HUES64 (cell line): ENCODE data around the gene LTBP1.

ENCODE experiments used
- H3K27ac ChIP-seq: 2 replicates; pipeline ENCODE4 v1.7.0; 2013; ENCODE audit warnings: low read depth, low read length, inconsistent platforms
- H3K27me3 ChIP-seq: 2 replicates; pipeline ENCODE4 v1.6.1; 2013; ENCODE audit warnings: mild to moderate bottlenecking, low read length; ENCODE audit not compliant: insufficient read depth
- H3K36me3 ChIP-seq: 2 replicates; pipeline ENCODE4 v1.6.1; 2013; ENCODE audit warnings: mild to moderate bottlenecking, low read length; ENCODE audit not compliant: insufficient read depth
- H3K4me1 ChIP-seq: 2 replicates; pipeline ENCODE4 v1.6.1; 2013; ENCODE audit warnings: mild to moderate bottlenecking, low read length, moderate library complexity; ENCODE audit not compliant: insufficient read depth
- H3K4me3 ChIP-seq: 2 replicates; pipeline ENCODE4 v1.5.1; 2013; ENCODE audit warnings: mild to moderate bottlenecking, low read length, moderate library complexity
- H3K9ac ChIP-seq: 2 replicates; pipeline ENCODE4 v1.6.1; 2013; ENCODE audit warnings: mild to moderate bottlenecking, low read depth, low read length
- H3K9me3 ChIP-seq: 2 replicates; pipeline ENCODE4 v1.6.1; 2013; ENCODE audit warnings: low read depth, low read length; ENCODE audit not compliant: insufficient read depth
- WGBS: fragments of 150-250, 120-280 bp; methylation state at CpG from one replicate; pipeline ENCODE4 v1.1.7; 2013; ENCODE audit warnings: missing lambda C conversion rate; 5-methylcytosine and 5-hydroxymethylcytosine counted together

LTBP1 gene

DNA sequence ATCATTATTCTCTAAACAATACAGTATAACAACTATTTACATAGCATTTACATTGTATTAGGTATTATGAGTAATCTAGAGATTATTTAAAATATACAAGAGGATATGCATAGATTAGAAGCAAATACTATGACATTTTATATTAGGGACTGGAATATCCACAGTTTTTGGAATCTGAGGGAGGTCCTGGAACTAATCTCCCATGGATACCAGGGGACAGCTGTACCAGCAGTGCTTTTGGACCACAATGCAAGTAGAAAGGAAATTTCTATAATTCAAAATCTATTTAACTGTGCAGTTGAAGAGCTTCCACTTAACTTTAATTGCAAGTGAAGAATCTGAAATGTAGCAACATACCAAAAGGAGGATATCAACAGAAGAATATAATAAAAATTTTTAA lies 120.8 kb downstream of the LTBP1 start:
- no peak overlapping the region for H3K27ac ChIP-seq
- peaks cover 14% of the 10 kb centered on the region for H3K4me1 ChIP-seq
- H3K9ac ChIP-seq: no peak overlapping the region
- no peaks in the 10 kb centered on the region for H3K9me3 ChIP-seq
- no peak overlapping the region for H3K4me3 ChIP-seq
- no peaks in the 10 kb centered on the region for H3K36me3 ChIP-seq
- no peaks in the 10 kb centered on the region for H3K27me3 ChIP-seq

- no peak overlapping the region for H3K9ac ChIP-seq
- no peak overlapping the region for H3K4me3 ChIP-seq
- no peaks in the 10 kb centered on the region for H3K36me3 ChIP-seq
- no peaks in the 10 kb centered on the region for H3K9me3 ChIP-seq
- no peak overlapping the region for H3K27ac ChIP-seq
- peaks cover 7% of the 10 kb centered on the region for H3K4me1 ChIP-seq
- no CpG with 5 or more reads among the region's 2 CpGs for WGBS
- H3K27me3 ChIP-seq: no peaks in the 10 kb centered on the region
These were observed 121.5 kb downstream of the LTBP1 start for GRCh38 chr2:33068261-33068660.

- no peaks in the 10 kb centered on the region for H3K36me3 ChIP-seq
- no peak overlapping the region for H3K4me3 ChIP-seq
- no peaks in the 10 kb centered on the region for H3K27me3 ChIP-seq
- H3K9me3 ChIP-seq: no peaks in the 10 kb centered on the region
- 92% methylated on average over 10 of the region's 10 CpGs for WGBS
- H3K9ac ChIP-seq: no peak overlapping the region
- H3K27ac ChIP-seq: no peak overlapping the region
- H3K4me1 ChIP-seq: peaks cover 6% of the 10 kb centered on the region; the same call in 1 of the 2 replicates
These were observed 123.3 kb downstream of the LTBP1 start for GRCh38 chr2:33069894-33070651.

GRCh38 chr2:33071591-33071990 lies 124.8 kb downstream of the LTBP1 start:
- Histone ChIP-seq H3K9me3 (no peaks in the 10 kb centered on the region), H3K4me1 (0 out of 2 replicates have a peak, but pooled peaks cover 4% of the 10 kb centered on the region), H3K27me3 (no peaks in the 10 kb centered on the region), H3K27ac (no peak overlapping the region), H3K36me3 (no peaks in the 10 kb centered on the region), H3K9ac (no peak overlapping the region), H3K4me3 (no peak overlapping the region)
- 76% methylated on average over 5 of the region's 5 CpGs for WGBS

- Histone ChIP-seq H3K9me3 (no peaks in the 10 kb centered on the region), H3K27ac (no peak overlapping the region), H3K36me3 (no peaks in the 10 kb centered on the region), H3K9ac (no peak overlapping the region), H3K27me3 (no peaks in the 10 kb centered on the region), H3K4me1 (0 out of 2 replicates have a peak, but pooled peaks cover 4% of the 10 kb centered on the region), H3K4me3 (no peak overlapping the region)
- 70% methylated on average over 6 of the region's 6 CpGs for WGBS
These were observed 125.9 kb downstream of the LTBP1 start for GRCh38 chr2:33072614-33073013.

GRCh38 chr2:33073018-33073417 lies 126.3 kb downstream of the LTBP1 start:
- no peak overlapping the region for H3K4me3 ChIP-seq
- no peak overlapping the region for H3K9ac ChIP-seq
- H3K27me3 ChIP-seq: no peaks in the 10 kb centered on the region
- H3K4me1 ChIP-seq: 0 out of 2 replicates have a peak, but pooled peaks cover 4% of the 10 kb centered on the region
- no peak overlapping the region for H3K27ac ChIP-seq
- no peaks in the 10 kb centered on the region for H3K9me3 ChIP-seq
- 94% methylated on average over 4 of the region's 4 CpGs for WGBS
- H3K36me3 ChIP-seq: no peaks in the 10 kb centered on the region

DNA sequence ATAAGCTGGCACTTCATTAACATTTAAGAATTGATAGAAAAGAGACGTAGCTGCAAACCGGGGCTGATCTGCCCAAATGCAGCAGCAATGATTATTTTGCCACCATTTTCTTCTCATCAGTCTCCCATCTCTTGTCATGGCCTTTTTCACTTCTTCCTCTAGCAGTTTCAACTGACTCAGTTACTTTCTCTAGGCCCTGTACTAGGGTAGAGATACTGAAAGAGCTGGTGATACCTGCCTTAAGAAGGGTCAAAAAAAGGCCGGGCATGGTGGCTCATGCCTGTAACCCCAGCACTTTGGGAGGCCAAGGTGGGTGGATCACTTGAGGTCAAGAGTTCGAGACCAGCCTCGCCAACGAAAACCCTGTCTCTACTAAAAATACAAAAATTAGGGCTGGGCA lies 127.4 kb downstream of the LTBP1 start:
- WGBS: 96% methylated on average over 6 of the region's 6 CpGs
- no peak overlapping the region for H3K9ac ChIP-seq
- H3K27me3 ChIP-seq: no peaks in the 10 kb centered on the region
- H3K4me3 ChIP-seq: no peak overlapping the region
- no peaks in the 10 kb centered on the region for H3K9me3 ChIP-seq
- H3K4me1 ChIP-seq: 0 out of 2 replicates have a peak, but pooled peaks cover 4% of the 10 kb centered on the region
- H3K27ac ChIP-seq: no peak overlapping the region
- no peaks in the 10 kb centered on the region for H3K36me3 ChIP-seq

GRCh38 chr2:33077311-33077710 lies 130.6 kb downstream of the LTBP1 start:
- Histone ChIP-seq H3K4me1 (no peaks in the 10 kb centered on the region), H3K27ac (no peak overlapping the region), H3K27me3 (peaks cover 14% of the 10 kb centered on the region; the same call in 1 of the 2 replicates), H3K9me3 (no peaks in the 10 kb centered on the region), H3K9ac (no peak overlapping the region), H3K36me3 (no peaks in the 10 kb centered on the region), H3K4me3 (no peak overlapping the region)
- 92% methylated on average over 8 of the region's 8 CpGs for WGBS

DNA sequence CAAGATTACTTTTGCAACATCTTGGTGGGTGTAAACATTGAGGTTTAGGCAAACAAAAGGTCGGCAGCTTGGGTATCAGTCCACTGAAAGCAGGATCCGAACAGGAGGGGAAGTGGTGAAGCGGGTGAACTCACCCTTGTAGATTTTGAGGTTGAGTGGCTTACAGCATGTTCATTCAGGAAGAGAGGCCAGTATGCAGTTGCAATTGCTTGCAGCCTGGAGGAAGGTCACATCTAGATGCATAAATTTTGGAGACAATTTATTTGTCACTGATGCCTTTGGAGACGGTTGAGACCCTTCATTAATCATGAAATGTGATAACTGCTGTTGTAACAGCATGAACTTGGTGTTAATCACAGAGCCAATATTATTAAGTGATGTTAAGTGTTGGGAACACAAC lies 131.1 kb downstream of the LTBP1 start:
- WGBS: 92% methylated on average over 4 of the region's 4 CpGs
- H3K27ac ChIP-seq: no peak overlapping the region
- H3K4me1 ChIP-seq: no peaks in the 10 kb centered on the region

GRCh38 chr2:33081691-33082090 lies 134.9 kb downstream of the LTBP1 start:
- no peak overlapping the region for H3K27ac ChIP-seq
- H3K9ac ChIP-seq: no peak overlapping the region
- H3K9me3 ChIP-seq: no peaks in the 10 kb centered on the region
- no peaks in the 10 kb centered on the region for H3K36me3 ChIP-seq
- H3K4me1 ChIP-seq: peaks cover 11% of the 10 kb centered on the region; the same call in 1 of the 2 replicates
- no peak overlapping the region for H3K4me3 ChIP-seq
- WGBS: 81% methylated on average over 6 of the region's 7 CpGs
- H3K27me3 ChIP-seq: peaks cover 45% of the 10 kb centered on the region

More for the DNA sequence above, 131.1 kb downstream of the LTBP1 start:
- no peak overlapping the region for H3K9ac ChIP-seq
- no peaks in the 10 kb centered on the region for H3K36me3 ChIP-seq
- peaks cover 18% of the 10 kb centered on the region for H3K27me3 ChIP-seq
- no peak overlapping the region for H3K4me3 ChIP-seq
- H3K9me3 ChIP-seq: no peaks in the 10 kb centered on the region

DNA sequence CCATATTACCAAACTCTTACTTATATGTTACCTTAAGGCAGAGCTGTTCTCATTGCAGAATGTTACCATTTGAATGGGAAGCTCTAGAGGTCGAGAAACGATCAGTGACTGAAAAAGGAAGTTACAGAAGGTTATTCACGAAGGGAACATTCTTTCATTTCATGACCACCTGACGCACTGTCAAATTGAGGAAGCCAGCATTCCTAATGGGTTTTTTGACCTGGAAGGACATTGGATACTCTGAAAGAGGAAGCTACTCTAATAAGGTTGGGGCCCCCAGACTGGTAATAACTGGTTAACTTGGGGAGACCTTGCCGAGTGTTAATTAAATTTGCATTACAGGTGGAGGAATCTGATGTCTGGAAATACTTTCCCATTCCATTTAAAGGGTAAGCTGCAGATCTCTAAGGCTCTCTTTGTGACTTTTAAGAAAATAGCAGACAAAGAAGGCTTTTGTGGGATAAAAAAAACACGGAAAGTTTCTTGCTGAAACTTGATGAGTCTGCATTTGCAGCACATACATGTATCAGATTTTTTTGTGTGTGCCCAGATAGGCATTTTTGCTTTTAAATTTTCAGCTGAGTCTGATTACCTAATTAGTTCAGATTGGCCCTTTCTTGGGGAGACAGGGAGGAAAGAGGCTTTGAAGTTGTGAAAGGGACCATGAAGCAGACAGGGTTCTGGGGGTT lies 137.1 kb downstream of the LTBP1 start:
- H3K9ac ChIP-seq: no peak overlapping the region
- H3K27me3 ChIP-seq: peaks cover 45% of the 10 kb centered on the region
- H3K36me3 ChIP-seq: no peaks in the 10 kb centered on the region
- H3K4me1 ChIP-seq: peaks cover 11% of the 10 kb centered on the region; the same call in 1 of the 2 replicates
- WGBS: 87% methylated on average over 6 of the region's 6 CpGs
- no peak overlapping the region for H3K4me3 ChIP-seq
- H3K27ac ChIP-seq: no peak overlapping the region
- H3K9me3 ChIP-seq: no peaks in the 10 kb centered on the region
